ENCODE results near the gene UBXN2A.

UBXN2A gene

DNA sequence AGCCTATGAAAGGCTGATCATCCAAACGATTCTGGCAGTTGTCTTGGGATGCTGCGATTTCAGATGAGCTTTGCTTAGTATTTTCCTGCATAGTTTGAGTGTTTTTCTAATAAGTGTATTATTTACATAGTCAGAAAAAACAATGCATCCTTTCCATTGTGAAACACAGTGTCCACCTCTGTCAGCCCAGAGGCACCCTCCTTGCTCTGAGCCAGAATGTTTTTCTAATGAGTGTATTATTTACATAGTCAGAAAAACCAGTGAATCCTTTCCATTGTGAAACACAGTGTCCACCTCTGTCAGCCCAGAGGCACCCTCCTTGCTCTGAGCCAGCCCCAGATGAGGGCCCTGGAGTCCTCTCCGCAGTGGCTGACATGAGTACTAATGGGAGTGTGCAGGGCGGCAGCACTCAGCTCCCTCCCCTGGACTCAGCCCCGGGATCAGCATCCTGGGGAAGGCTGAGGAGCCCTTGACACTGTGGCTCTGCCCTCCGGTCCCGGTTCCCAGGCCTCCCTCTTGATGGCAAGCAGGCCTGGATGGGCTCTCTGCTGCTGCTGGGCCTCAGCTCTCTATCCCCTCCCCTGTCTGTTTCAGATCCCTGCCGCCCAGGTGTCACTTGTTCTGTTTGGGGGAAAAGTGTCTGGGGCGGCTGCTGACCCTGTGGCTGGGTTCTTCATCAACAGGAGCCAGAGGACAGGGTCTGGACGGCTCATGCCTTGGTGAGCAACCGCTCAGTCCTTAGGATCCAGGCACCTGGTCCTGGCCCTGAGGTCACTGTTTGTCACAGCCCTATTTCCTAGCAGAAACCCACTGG is 75.5 kb downstream of the UBXN2A start:
- Histone ChIP-seq H3K27ac (ENCODE audit: low read depth, low read length) (no peak overlapping the region), H3K4me2 (ENCODE audit: low read depth, low read length, poor library complexity, severe bottlenecking) (no peak overlapping the region), H3K9me3 (ENCODE audit: insufficient read depth, low read length) (no peaks in the 10 kb centered on the region), H3K9ac (ENCODE audit: low read length) (no peak overlapping the region), H2AFZ (ENCODE audit: low read depth, low read length, severe bottlenecking) (no peak overlapping the region), H3K9me2 (replicated peaks; ENCODE audit: insufficient read depth, low read length) (no peaks in the 10 kb centered on the region), H3K79me2 (ENCODE audit: insufficient read depth, low read length) (no peaks in the 10 kb centered on the region), H3F3A (ENCODE audit: insufficient read depth) (no peaks in the 10 kb centered on the region), H3K27me3 (ENCODE audit: low read length) (no peaks in the 10 kb centered on the region), H3K36me3 (ENCODE audit: low read length) (no peaks in the 10 kb centered on the region), H3K4me3 (ENCODE audit: insufficient read depth, low read length, poor library complexity, severe bottlenecking) (no peak overlapping the region), H4K20me1 (ENCODE audit: low read depth, low read length) (no peaks in the 10 kb centered on the region)
- TF ChIP-seq, protein P1, sequence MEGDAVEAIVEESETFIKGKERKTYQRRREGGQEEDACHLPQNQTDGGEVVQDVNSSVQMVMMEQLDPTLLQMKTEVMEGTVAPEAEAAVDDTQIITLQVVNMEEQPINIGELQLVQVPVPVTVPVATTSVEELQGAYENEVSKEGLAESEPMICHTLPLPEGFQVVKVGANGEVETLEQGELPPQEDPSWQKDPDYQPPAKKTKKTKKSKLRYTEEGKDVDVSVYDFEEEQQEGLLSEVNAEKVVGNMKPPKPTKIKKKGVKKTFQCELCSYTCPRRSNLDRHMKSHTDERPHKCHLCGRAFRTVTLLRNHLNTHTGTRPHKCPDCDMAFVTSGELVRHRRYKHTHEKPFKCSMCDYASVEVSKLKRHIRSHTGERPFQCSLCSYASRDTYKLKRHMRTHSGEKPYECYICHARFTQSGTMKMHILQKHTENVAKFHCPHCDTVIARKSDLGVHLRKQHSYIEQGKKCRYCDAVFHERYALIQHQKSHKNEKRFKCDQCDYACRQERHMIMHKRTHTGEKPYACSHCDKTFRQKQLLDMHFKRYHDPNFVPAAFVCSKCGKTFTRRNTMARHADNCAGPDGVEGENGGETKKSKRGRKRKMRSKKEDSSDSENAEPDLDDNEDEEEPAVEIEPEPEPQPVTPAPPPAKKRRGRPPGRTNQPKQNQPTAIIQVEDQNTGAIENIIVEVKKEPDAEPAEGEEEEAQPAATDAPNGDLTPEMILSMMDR (IDR thresholded peaks at IDR 0.05; ENCODE audit: insufficient read depth, low read length, poor library complexity, severe bottlenecking), result no peak
- TF ChIP-seq EZH2phosphoT487 (conservative IDR thresholded peaks at IDR 0.05; ENCODE audit: low read length), result no peak

DNA sequence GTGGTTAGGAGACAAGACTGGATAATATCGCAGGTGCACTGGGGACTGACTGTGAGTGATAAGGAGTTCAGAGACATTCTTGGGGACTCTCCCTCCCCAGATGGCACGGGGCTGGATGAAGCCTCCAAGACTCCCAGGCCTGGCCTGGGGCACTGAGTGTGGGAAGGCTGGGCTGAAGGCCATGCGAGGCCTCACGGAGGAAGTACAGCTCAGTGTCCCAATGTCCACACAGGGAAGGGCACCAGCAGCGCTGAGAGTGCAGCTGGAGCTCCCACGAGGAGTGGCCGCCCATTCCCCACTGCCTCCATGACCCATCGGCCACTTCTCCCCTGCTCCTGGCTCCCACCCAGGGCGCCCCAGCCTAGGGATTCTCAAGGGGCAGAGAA is 76.1 kb downstream of the UBXN2A start:
- no peaks in the 10 kb centered on the region for H3K36me3 ChIP-seq (ENCODE audit: low read length)
- H2AFZ ChIP-seq (ENCODE audit: low read depth, low read length, severe bottlenecking), result no peak overlapping the region
- H3K4me2 ChIP-seq (ENCODE audit: low read depth, low read length, poor library complexity, severe bottlenecking), result no peak overlapping the region
- no peak overlapping the region for H3K9ac ChIP-seq (ENCODE audit: low read length)
- H4K20me1 ChIP-seq (ENCODE audit: low read depth, low read length), result no peaks in the 10 kb centered on the region
- no peak overlapping the region for H3K27ac ChIP-seq (ENCODE audit: low read depth, low read length)
- no peaks in the 10 kb centered on the region for H3K79me2 ChIP-seq (ENCODE audit: insufficient read depth, low read length)
- no peak for TF ChIP-seq EZH2phosphoT487 (conservative IDR thresholded peaks at IDR 0.05; ENCODE audit: low read length)
- TF ChIP-seq, protein P1 (IDR thresholded peaks at IDR 0.05; ENCODE audit: insufficient read depth, low read length, poor library complexity, severe bottlenecking), result no peak
- H3K27me3 ChIP-seq (ENCODE audit: low read length), result no peaks in the 10 kb centered on the region
- no peaks in the 10 kb centered on the region for H3K9me3 ChIP-seq (ENCODE audit: insufficient read depth, low read length)
- no peaks in the 10 kb centered on the region for H3K9me2 ChIP-seq (replicated peaks; ENCODE audit: insufficient read depth, low read length)
- H3F3A ChIP-seq (ENCODE audit: insufficient read depth), result no peaks in the 10 kb centered on the region
- H3K4me3 ChIP-seq (ENCODE audit: insufficient read depth, low read length, poor library complexity, severe bottlenecking), result no peak overlapping the region

DNA sequence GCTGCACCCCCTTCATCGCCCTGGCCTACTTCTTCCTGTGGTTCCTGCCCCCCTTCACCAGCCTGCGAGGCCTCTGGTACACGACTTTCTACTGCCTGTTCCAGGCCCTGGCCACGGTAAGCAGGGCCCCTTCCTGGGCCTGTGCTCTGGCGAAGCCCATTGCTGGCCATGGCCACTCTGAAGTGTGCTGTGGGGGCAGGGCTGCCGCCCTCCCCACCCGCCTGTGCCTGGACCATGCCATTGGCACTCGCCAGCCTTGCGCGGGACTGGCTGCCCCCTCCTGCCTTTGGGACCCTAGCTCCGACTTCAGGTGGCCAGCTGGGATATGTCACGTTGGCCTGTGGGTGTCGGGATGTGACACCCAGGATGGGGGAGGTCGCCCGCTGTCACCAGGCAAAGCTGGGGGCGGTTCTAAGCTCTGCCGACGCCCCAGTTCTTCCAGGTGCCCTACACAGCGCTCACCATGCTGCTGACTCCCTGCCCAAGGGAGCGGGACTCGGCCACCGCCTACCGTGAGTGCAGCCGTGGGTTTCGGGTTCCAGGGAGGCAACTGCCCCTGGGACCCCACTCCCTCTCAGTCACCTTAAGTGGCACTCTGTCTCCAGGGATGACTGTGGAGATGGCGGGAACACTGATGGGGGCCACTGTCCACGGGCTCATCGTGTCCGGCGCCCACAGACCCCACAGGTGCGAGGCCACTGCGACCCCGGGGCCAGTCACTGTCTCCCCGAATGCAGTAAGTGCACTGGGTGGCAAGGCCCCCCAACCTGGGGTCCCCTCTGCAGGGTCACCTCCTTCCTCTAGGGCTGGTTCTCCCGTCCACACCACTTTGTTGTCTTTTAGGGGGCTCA is 76.8 kb downstream of the UBXN2A start:
- no peaks in the 10 kb centered on the region for H4K20me1 ChIP-seq (ENCODE audit: low read depth, low read length)
- no peak overlapping the region for H3K4me3 ChIP-seq (ENCODE audit: insufficient read depth, low read length, poor library complexity, severe bottlenecking)
- H3K4me2 ChIP-seq (ENCODE audit: low read depth, low read length, poor library complexity, severe bottlenecking), result no peak overlapping the region
- no peak overlapping the region for H3K27ac ChIP-seq (ENCODE audit: low read depth, low read length)
- no peaks in the 10 kb centered on the region for H3K79me2 ChIP-seq (ENCODE audit: insufficient read depth, low read length)
- no peak overlapping the region for H3K9ac ChIP-seq (ENCODE audit: low read length)
- no peaks in the 10 kb centered on the region for H3K36me3 ChIP-seq (ENCODE audit: low read length)
- H3F3A ChIP-seq (ENCODE audit: insufficient read depth), result no peaks in the 10 kb centered on the region
- no peaks in the 10 kb centered on the region for H3K9me3 ChIP-seq (ENCODE audit: insufficient read depth, low read length)
- no peaks in the 10 kb centered on the region for H3K9me2 ChIP-seq (replicated peaks; ENCODE audit: insufficient read depth, low read length)
- H3K27me3 ChIP-seq (ENCODE audit: low read length), result no peaks in the 10 kb centered on the region
- TF ChIP-seq, protein P1 (IDR thresholded peaks at IDR 0.05; ENCODE audit: insufficient read depth, low read length, poor library complexity, severe bottlenecking), result no peak
- TF ChIP-seq EZH2phosphoT487 (conservative IDR thresholded peaks at IDR 0.05; ENCODE audit: low read length), result no peak
- H2AFZ ChIP-seq (ENCODE audit: low read depth, low read length, severe bottlenecking), result no peak overlapping the region
